Fibroblast of skin of left biceps (primary cell): ENCODE measurements around the gene TRAF3IP3.

Experiments used
- DNase-seq, 2 experiments: peaks; one replicate each; pipeline ENCODE4 v3.0.0-alpha.2; 2013; ENCODE audit warnings: low read depth in 2 of 2

The TRAF3IP3 gene, protein sequence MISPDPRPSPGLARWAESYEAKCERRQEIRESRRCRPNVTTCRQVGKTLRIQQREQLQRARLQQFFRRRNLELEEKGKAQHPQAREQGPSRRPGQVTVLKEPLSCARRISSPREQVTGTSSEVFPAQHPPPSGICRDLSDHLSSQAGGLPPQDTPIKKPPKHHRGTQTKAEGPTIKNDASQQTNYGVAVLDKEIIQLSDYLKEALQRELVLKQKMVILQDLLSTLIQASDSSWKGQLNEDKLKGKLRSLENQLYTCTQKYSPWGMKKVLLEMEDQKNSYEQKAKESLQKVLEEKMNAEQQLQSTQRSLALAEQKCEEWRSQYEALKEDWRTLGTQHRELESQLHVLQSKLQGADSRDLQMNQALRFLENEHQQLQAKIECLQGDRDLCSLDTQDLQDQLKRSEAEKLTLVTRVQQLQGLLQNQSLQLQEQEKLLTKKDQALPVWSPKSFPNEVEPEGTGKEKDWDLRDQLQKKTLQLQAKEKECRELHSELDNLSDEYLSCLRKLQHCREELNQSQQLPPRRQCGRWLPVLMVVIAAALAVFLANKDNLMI

DNA sequence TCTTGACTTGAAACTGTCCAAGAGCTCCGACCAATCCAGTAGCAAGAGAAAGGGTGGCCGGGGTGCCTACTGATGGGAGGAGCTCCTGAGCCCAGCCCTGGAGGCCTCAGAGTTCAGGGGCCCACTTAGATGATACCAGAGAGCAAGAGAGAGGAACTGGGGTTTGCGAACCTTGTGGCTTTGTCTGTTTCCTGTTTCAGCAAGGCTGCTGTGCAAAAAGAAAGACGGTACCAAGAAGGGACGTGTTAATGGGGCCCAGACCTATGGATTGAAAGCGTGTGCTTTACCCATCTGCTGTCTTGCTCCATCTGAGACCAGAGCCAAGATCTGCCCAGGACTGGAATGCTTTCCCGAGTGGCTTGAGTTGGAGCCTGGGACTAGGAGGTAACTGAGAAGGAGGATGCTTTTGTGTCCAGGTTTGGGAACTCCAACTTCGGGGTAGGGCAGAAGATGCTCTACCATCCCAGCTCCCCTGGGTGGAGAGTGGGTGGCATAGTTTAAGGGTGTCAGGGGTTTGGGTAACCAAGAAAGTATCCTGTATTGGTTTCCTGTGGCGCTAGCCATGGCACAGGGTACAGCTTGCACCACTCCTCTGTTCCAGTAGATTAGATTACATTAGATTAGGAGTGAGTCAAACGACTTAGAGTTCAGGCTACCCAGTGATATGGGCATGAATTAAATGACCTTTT lies at the start of gene TRAF3IP3:
Gene TRAF3IP3 (plus strand): TSS at position 128 of the 689 bp plus-strand sequence. CDS start 3,987 bp downstream, outside the sequence.
- no peak for DNase-seq

DNA sequence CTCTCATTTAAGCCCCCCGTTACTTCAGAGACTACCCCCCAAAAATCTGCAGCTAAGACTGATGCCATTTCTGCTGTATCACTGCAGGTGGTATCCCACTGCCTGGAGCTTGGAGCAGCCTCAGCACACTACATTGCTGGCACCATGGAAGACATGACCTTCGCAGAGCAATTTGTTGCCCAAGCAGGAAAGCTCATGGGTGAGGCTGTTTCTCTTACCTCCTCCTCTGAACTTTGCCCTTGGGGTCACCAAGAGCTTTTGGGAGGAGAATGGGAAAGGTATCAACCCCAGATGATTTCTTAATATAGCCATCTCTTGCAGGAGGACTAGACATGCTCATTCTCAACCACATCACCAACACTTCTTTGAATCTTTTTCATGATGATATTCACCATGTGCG lies 49.2 kb upstream of the TRAF3IP3 start:
- DNase-seq: no peak

DNA sequence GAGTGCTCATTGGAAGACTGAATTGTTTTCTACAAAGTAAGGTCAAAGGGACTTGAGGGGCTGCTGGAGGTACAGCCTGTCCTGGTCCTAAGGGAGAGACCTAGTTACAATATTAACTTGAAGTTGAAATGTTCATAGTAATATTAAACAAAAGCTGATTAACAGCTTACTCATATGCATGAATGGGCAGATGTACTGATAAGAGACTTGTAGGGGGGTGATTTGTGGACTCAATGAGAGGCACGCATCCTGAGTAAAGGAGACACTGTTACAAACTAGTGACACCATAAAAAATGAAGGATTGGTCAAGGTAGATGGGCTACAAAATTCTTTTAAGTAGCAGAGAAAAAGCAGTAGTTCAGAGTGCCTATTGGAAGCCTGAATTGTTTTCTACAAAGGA lies 48.5 kb upstream of the TRAF3IP3 start:
- DNase-seq: no peak

DNA sequence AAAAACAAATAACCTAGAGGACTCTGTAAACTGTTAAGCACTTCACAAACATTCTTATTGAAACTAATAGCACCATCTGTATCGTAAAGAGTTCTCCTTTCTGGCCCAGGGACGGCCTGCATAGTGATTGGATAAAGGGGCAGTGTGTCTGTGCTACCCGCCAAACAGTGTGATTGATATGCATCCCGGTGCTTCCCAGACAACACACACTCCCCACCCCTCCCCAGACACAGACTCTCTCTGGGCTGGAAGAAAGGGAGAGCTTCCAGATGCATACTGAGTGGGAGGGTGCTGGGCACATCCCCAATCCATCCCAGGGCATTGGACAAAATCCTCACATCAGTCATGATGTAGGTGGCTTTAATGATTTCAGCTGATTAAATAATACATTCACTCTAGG lies 47.6 kb upstream of the TRAF3IP3 start:
- DNase-seq: no peak

DNA sequence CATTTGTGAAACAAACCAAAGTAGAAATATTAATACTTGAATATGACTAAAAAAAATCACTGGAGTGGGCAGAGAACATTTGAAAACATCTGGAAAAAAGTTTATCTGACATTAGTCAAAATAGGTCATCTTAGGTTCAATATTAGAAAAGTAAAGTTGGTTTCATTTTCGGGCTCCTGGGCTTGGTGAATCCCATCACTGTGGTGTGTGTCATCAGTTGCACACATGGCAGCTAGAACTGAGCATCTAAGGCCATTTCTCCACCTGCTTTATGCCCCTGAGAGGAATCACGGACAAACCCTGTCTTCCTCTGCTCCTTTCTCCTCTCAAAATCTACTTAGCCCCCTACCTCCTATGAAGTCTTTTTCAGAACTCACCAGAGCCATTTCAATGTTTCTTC lies 45.8 kb upstream of the TRAF3IP3 start:
- DNase-seq: no peak

- no peak for DNase-seq
These were observed 45.0 kb upstream of the TRAF3IP3 start for GRCh38 chr1:209710847-209711246.

GRCh38 chr1:209714338-209714737 lies 41.5 kb upstream of the TRAF3IP3 start:
- no peak for DNase-seq

- DNase-seq: no peak
These were observed 40.5 kb upstream of the TRAF3IP3 start for GRCh38 chr1:209715314-209715713.

DNA sequence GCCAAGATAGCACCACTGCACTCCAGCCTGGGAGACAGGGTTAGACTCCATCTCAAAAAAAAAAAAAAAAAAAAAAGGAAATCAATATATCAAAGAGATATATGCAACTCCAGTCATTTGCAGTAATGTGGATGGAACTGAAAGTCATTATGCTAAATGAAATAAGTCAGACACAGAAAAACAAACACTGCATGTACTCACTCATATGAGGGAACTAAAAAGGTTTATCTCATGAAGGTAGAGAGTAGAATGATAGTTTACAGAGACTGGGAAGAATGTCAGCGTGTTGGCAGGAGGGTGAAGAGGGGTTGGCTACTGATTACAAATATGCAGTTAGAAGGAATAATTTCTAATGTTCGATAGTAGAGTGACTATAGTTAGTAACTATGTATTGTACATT lies 38.0 kb upstream of the TRAF3IP3 start:
- no peak for DNase-seq

GRCh38 chr1:209720326-209720725 lies 35.5 kb upstream of the TRAF3IP3 start:
- no peak for DNase-seq

- DNase-seq: no peak
These were observed 35.0 kb upstream of the TRAF3IP3 start for GRCh38 chr1:209720826-209721225.

- no peak for DNase-seq
These were observed 34.5 kb upstream of the TRAF3IP3 start for GRCh38 chr1:209721323-209721722.

DNA sequence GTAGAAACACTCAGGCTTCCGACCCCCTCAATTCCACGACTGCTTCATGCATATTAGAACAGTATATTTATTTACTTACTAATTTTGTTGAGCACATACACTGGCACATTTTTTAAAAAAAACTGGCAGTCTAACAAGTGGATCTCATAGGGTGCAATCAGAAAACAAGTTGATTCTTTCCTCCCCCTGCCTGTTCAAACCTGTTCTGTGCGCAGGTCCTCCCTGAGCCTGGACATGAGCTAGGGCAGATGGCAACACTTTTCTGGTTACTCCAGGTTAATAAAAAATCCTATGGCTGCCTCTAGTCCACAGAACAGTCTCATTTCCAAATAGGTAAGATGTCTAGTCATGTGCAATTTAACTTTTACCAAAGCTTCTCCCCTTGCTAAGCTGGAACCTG lies 32.6 kb upstream of the TRAF3IP3 start:
- no peak for DNase-seq

- DNase-seq: no peak
These were observed 31.8 kb upstream of the TRAF3IP3 start for GRCh38 chr1:209723756-209724693.

GRCh38 chr1:209727286-209727685 lies 28.6 kb upstream of the TRAF3IP3 start:
- DNase-seq: no peak

- no peak for DNase-seq
These were observed 28.1 kb upstream of the TRAF3IP3 start for GRCh38 chr1:209727785-209728184.

- no peak for DNase-seq
These were observed 27.4 kb upstream of the TRAF3IP3 start for GRCh38 chr1:209728466-209728865.

DNA sequence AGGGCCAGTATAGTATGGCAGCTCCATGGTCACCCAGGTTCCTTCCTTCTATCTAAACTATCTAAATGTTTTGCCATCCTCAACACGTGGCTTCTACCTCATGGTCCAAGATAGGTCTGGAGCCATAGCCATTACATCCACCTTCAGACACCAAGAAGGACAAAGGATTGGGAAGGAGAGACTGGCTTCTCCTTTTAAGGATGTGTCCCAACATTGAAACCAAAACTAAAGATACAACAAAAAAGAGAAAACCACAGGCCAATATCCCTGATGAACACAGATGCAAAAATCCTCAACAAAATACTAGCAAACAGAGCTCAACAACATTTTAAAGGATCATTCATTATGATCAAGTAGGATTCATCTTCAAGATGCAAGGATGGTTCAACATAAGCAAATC lies 26.4 kb upstream of the TRAF3IP3 start:
- DNase-seq: no peak

DNA sequence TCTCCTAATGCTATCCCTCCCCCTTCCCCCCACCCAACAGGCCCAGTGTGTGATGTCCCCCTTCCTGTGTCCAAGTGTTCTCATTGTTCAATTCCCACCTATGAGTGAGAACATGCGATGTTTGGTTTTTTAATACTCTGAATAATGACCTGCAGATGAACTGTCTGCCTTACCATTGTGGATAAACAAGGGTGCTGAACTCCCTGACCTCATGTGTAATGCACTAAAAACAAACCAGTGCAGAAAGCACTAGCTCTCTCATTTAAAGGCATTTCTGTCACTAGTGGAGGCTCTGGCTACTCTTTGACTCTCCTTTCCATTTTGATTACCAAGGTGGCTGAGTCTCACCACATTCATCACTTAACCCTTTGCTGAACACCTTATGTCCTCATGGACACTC lies 23.1 kb upstream of the TRAF3IP3 start:
- DNase-seq: no peak

- no peak for DNase-seq
These were observed 22.3 kb upstream of the TRAF3IP3 start for GRCh38 chr1:209733409-209734192.

GRCh38 chr1:209736490-209737117 lies 19.2 kb upstream of the TRAF3IP3 start:
- no peak for DNase-seq
